GM18907 (cell line): ENCODE data around the gene CHCHD3.

Experiments used
- ATAC-seq: cut with Tn5 transposase; IDR thresholded peaks from one replicate; pipeline ENCODE4 v1.9.1; 2021; ENCODE audit warnings: mild to moderate bottlenecking, moderate library complexity; ENCODE audit not compliant: unreplicated experiment

Gene CHCHD3

GRCh38 chr7:133081599-133082389 is at the start of gene CHCHD3:
TSS of gene CHCHD3 (minus strand) at chr7:133082090. CDS start at chr7:133081937, 153 bp downstream.
- peak; percentile 99 for ATAC-seq

GRCh38 chr7:133130166-133130565 is 48.3 kb upstream of the CHCHD3 start:
- no peak for ATAC-seq

GRCh38 chr7:133126422-133126821 is 44.5 kb upstream of the CHCHD3 start:
- ATAC-seq = no peak

- no peak for ATAC-seq
Observed at GRCh38 chr7:133124974-133125373, 43.1 kb upstream of the CHCHD3 start.

GRCh38 chr7:133121175-133121844 is 39.4 kb upstream of the CHCHD3 start:
- no peak for ATAC-seq

- ATAC-seq = no peak
Observed at GRCh38 chr7:133119067-133119466, 37.2 kb upstream of the CHCHD3 start.

- no peak for ATAC-seq
Observed at GRCh38 chr7:133118261-133118660, 36.4 kb upstream of the CHCHD3 start.

GRCh38 chr7:133117452-133117851 is 35.6 kb upstream of the CHCHD3 start:
- no peak for ATAC-seq

GRCh38 chr7:133115596-133115995 is 33.7 kb upstream of the CHCHD3 start:
- ATAC-seq = no peak

GRCh38 chr7:133114519-133114918 is 32.6 kb upstream of the CHCHD3 start:
- no peak for ATAC-seq

- ATAC-seq = no peak
Observed at GRCh38 chr7:133112976-133113375, 31.1 kb upstream of the CHCHD3 start.

- ATAC-seq = no peak
Observed at GRCh38 chr7:133112335-133112734, 30.4 kb upstream of the CHCHD3 start.

- ATAC-seq = no peak
Observed at GRCh38 chr7:133110312-133110711, 28.4 kb upstream of the CHCHD3 start.

- ATAC-seq = no peak
Observed at GRCh38 chr7:133109816-133110215, 27.9 kb upstream of the CHCHD3 start.

- ATAC-seq = no peak
Observed at GRCh38 chr7:133108023-133108422, 26.1 kb upstream of the CHCHD3 start.

GRCh38 chr7:133102276-133103060 is 20.6 kb upstream of the CHCHD3 start:
- ATAC-seq = no peak

- ATAC-seq = no peak
Observed at GRCh38 chr7:133099633-133100286, 17.9 kb upstream of the CHCHD3 start.

- ATAC-seq = no peak
Observed at GRCh38 chr7:133095119-133095671, 13.3 kb upstream of the CHCHD3 start.

GRCh38 chr7:133091943-133092464 is 10.1 kb upstream of the CHCHD3 start:
- ATAC-seq = no peak

- peak; percentile 6 for ATAC-seq
Observed at GRCh38 chr7:133082390-133082766, 488 bp upstream of the CHCHD3 start.
